Esophagus squamous epithelium (tissue), 5 donors: ENCODE data around the gene RNFT1. TPM values are rescaled to one million over a fixed set of nuclear protein-coding genes. Genes with fewer than 3 reads are reported as not detected.
"Not testable (repeated sequence)": the region's sequence is repeated elsewhere in the genome, so short reads cannot be mapped to it uniquely, and the experiment has no call there.

Source experiments
- DNase-seq: peaks from one replicate; lab custom pipeline; 2025; lab: John Stamatoyannopoulos, UW
- H3K27ac ChIP-seq, 4 donors: fragments of 200-600 bp; sonication (generic); one replicate each; pipeline ENCODE4 v1.5.1; 2016 to 2019; ENCODE audit warnings: mild to moderate bottlenecking in 1 of 4
- H3K27me3 ChIP-seq, 4 donors: fragments of 200-600 bp; sonication (generic); 1 replicate in 3 of 4; 2 replicates in 1 of 4; pipeline versions ENCODE4 v1.5.1 to v1.6.0; 2017 to 2021; ENCODE audit warnings: antibody characterized with exemption in 1 of 4
- H3K36me3 ChIP-seq, 3 donors: fragments of 200-600 bp; sonication (generic); one replicate each; pipeline ENCODE4 v1.5.1; 2016 to 2019
- H3K4me1 ChIP-seq, 3 donors: fragments of 200-600 bp; sonication (generic); one replicate each; pipeline ENCODE4 v1.5.1; 2017 to 2019
- H3K4me3 ChIP-seq, 4 donors: fragments of 200-600 bp; sonication (generic); 1 replicate in 3 of 4; 2 replicates in 1 of 4; pipeline ENCODE4 v1.5.1; 2016 to 2019; ENCODE audit warnings: mild to moderate bottlenecking in 2 of 4, moderate library complexity in 1 of 4
- H3K9me3 ChIP-seq, 3 donors: fragments of 200-600 bp; sonication (generic); one replicate each; pipeline ENCODE4 v1.5.1; 2016 to 2019
- POLR2A ChIP-seq, 4 donors: fragments of 450-650 bp; IDR thresholded peaks; one replicate each; pipeline ENCODE4 v1.6.1; 2017; ENCODE audit warnings: antibody characterized with exemption in 4 of 4, mild to moderate bottlenecking in 4 of 4, moderate library complexity in 3 of 4
- WGBS, 2 donors: methylation state at CpG; one replicate each; pipeline ENCODE4 v1.1.5; 2018; 5-methylcytosine and 5-hydroxymethylcytosine counted together
- intact Hi-C: fragments of 100-400 bp; cut with DNase I; formaldehyde crosslinking; loops from one replicate; pipeline ENCODE4 v1.15.0; 2022
- total RNA-seq, 4 donors: library from RNA; depleted of rRNA; stranded (reverse); fragments of >200 nt; gene quantifications; one replicate each; pipeline ENCODE4 v1.1.0, GENCODE V29; 2016
- TF ChIP-seq, protein P1 (sequence below), 6 experiments: fragments of 450-650 bp in 4 of 6; fragments of 200-600 bp in 2 of 6; sonication (generic) in 2 of 6; IDR thresholded peaks; one replicate each; pipeline ENCODE4 v1.5.1; 2016 to 2019; ENCODE audit warnings: antibody characterized with exemption in 6 of 6, mild to moderate bottlenecking in 4 of 6, moderate library complexity in 4 of 6
- donor health status: DM: yes; HTN: yes; CAD: no.

The RNFT1 gene
- total RNA-seq, 4 donors from 2014 or later = 7.9 to 18.8 (median 15.5) TPM

DNA sequence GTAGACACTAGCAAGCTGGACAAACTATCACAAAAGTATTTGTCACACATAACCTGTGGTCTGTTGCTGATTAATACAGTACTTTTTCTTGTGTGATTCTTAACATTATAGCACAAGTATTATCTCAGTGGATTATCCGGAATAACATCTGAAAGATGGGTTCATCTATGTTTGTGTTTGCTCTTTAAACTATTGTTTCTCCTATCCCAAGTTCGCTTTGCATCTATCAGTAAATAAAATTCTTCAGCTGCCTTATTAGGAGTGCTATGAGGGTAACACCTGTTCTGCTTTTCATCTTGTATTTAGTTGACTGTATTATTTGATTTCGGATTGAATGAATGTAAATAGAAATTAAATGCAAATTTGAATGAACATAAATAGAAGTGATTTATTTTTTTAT is 14.5 kb downstream of the RNFT1 start:
- no peaks in the 10 kb centered on the region for H3K27me3 ChIP-seq
- WGBS, 2 donors = 82 to 89% methylated on average over 3 of the region's 3 CpGs
- no peaks in the 10 kb centered on the region for H3K4me1 ChIP-seq
- TF ChIP-seq, protein P1, sequence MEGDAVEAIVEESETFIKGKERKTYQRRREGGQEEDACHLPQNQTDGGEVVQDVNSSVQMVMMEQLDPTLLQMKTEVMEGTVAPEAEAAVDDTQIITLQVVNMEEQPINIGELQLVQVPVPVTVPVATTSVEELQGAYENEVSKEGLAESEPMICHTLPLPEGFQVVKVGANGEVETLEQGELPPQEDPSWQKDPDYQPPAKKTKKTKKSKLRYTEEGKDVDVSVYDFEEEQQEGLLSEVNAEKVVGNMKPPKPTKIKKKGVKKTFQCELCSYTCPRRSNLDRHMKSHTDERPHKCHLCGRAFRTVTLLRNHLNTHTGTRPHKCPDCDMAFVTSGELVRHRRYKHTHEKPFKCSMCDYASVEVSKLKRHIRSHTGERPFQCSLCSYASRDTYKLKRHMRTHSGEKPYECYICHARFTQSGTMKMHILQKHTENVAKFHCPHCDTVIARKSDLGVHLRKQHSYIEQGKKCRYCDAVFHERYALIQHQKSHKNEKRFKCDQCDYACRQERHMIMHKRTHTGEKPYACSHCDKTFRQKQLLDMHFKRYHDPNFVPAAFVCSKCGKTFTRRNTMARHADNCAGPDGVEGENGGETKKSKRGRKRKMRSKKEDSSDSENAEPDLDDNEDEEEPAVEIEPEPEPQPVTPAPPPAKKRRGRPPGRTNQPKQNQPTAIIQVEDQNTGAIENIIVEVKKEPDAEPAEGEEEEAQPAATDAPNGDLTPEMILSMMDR (IDR thresholded peaks at IDR 0.05) = no peak
- TF ChIP-seq POLR2A (IDR thresholded peaks at IDR 0.05) = no peak
- H3K9me3 ChIP-seq = no peaks in the 10 kb centered on the region
- DNase-seq = no peak
- no peak overlapping the region for H3K4me3 ChIP-seq
- peaks cover 6 to 83% (median 12%) of the 10 kb centered on the region in 3 donors for H3K36me3 ChIP-seq
- no peak overlapping the region for H3K27ac ChIP-seq
- intact Hi-C loops = no loop called here

DNA sequence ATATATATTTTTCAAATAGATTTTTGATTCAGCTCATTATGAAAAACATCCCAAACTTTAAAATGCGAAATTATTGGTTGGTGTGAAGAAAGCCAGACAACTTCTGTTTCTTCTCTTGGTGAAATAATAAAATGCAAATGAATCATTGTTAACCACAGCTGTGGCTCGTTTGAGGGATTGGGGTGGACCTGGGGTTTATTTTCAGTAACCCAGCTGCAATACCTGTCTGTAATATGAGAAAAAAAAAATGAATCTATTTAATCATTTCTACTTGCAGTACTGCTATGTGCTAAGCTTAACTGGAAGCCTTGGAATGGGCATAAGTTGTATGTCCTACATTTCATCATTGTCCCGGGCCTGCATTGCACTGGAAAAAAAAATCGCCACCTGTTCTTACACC is 17.2 kb downstream of the RNFT1 start:
- peaks cover 6 to 86% (median 16%) of the 10 kb centered on the region in 3 donors for H3K36me3 ChIP-seq
- DNase-seq, H3K9me3 ChIP-seq, H3K27ac ChIP-seq, H3K27me3 ChIP-seq, H3K4me3 ChIP-seq, intact Hi-C loops, H3K4me1 ChIP-seq: not testable (repeated sequence)
- WGBS, 2 donors = 73% methylated on average over 4 of the region's 4 CpGs

DNA sequence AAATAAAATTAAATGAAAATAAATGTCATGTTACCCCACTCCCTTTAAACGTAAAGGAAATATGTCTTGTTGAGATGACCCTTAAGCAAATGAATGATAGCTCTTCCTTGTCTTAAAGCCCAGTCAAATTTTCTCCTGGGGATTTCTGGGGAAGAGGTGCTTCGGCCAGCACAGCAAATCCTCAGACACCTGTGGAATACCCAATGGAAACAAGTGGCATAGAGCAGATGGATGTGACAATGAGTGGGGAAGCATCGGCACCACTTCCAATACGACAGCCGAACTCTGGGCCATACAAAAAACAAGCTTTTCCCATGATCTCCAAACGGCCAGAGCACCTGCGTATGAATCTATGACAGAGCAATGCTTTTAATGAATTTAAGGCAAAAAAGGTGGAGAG is 18.1 kb downstream of the RNFT1 start:
- DNase-seq, H3K27ac ChIP-seq, H3K27me3 ChIP-seq, H3K4me3 ChIP-seq, H3K4me1 ChIP-seq, H3K9me3 ChIP-seq, intact Hi-C loops: not testable (repeated sequence)
- WGBS, 2 donors = 76 to 89% methylated on average over 5 to 7 of the region's 7 CpGs
- H3K36me3 ChIP-seq = peaks cover 6 to 86% (median 24%) of the 10 kb centered on the region in 3 donors

DNA sequence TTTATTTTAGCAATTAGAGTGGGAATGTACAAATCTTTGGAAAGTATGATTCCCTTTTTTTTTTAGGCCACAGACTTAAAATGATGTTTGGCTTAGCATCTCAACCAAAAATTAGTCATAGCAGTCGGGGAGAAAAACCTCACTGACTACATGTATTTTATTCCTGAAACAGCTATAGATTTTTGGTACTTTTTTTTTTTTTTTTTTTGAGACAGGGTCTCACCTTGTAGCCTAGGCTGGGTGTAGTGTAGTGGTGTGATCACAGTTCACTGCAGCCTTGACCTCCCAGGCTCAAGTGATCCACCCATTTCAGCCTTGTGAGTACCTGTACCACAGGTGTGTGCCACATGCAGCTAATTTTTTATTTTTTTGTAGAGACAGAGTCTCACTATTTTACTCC is 23.4 kb downstream of the RNFT1 start:
- peak overlapping the region in 1 of 4 donors; percentile 29 for H3K27ac ChIP-seq
- no peaks in the 10 kb centered on the region for H3K4me1 ChIP-seq
- H3K4me3 ChIP-seq = no peak overlapping the region
- peaks cover 14 to 97% (median 36%) of the 10 kb centered on the region in 3 donors for H3K36me3 ChIP-seq
- intact Hi-C loops = no loop called here
- no peaks in the 10 kb centered on the region for H3K27me3 ChIP-seq
- WGBS, 2 donors = 65 to 82% methylated on average over 1 of the region's 1 CpG
- no peak for DNase-seq
- no peak for TF ChIP-seq POLR2A (IDR thresholded peaks at IDR 0.05)
- TF ChIP-seq, protein P1 (IDR thresholded peaks at IDR 0.05) = no peak
- H3K9me3 ChIP-seq = no peaks in the 10 kb centered on the region

DNA sequence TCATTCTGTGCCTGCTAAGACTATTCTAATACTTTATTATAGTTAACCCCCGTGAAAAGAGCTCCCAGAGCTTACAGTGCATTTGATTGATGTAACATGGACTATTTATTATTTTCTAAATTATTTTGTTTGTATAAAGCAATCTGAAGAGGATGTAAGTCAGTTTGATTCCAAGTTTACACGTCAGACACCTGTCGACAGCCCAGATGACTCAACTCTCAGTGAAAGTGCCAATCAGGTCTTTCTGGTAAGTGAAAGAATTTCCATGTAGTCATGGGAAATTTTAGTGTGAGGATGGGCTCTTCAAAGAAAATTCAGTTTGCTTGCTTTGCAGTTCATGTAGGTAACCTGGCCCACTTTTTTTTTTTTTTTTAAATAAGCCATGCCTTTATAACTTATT is 23.8 kb downstream of the RNFT1 start:
- DNase-seq, H3K27me3 ChIP-seq, intact Hi-C loops, H3K4me1 ChIP-seq, H3K4me3 ChIP-seq, H3K9me3 ChIP-seq: not testable (repeated sequence)
- 30 to 52% methylated on average over 3 of the region's 3 CpGs for WGBS, 2 donors
- H3K27ac ChIP-seq = peak overlapping the region in 2 of 4 donors; percentile 25 to 29
- peaks cover 15 to 97% (median 36%) of the 10 kb centered on the region in 3 donors for H3K36me3 ChIP-seq

DNA sequence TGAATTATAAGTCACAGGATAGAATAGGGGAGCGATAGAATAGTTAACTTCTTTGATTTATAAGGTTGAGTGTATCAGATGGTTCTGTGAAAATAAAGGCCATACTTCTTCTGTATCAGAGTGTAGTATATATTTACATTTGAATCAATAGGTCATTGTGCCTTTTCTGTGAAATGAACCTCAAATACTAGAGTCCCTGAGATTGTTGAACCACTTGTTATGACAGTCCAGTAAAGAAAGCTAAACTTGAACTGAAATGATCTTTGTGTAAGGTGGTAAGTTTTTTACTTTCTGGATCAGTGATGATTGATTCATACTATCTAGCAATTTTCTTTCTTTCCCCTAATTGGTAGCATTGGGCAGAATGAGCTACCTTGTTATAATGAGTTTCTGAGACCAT is 31.2 kb downstream of the RNFT1 start:
- H3K9me3 ChIP-seq, H3K4me1 ChIP-seq, H3K27me3 ChIP-seq, intact Hi-C loops, DNase-seq, H3K4me3 ChIP-seq, H3K27ac ChIP-seq: not testable (repeated sequence)
- H3K36me3 ChIP-seq = peaks cover 21 to 100% (median 41%) of the 10 kb centered on the region in 3 donors
- 90 to 100% methylated on average over 1 of the region's 1 CpG for WGBS, 2 donors

DNA sequence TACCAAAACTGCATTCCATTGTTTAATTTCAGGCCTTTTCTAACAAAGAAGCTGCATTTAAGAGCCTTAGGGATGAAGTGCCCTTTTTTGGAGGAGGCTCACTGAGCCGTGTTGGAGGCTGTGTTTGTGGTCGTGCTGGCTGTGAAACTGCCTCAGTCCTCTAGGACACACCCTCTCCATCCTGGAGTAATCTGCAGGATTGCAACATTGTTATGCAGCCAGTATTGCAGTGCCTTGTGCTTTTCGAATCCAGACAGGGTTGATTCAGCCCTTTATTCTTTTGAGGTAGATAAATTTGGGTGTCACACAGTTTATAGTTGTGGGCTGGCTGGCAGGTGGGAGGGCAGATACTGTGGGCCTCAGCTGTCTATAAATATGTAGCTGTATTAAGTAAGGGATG is 33.8 kb downstream of the RNFT1 start:
- H3K27ac ChIP-seq, H3K9me3 ChIP-seq, H3K4me1 ChIP-seq, DNase-seq, intact Hi-C loops, H3K4me3 ChIP-seq, H3K27me3 ChIP-seq: not testable (repeated sequence)
- 31 to 32% methylated on average over 2 to 3 of the region's 3 CpGs for WGBS, 2 donors
- peaks cover 9 to 100% (median 45%) of the 10 kb centered on the region in 3 donors for H3K36me3 ChIP-seq

DNA sequence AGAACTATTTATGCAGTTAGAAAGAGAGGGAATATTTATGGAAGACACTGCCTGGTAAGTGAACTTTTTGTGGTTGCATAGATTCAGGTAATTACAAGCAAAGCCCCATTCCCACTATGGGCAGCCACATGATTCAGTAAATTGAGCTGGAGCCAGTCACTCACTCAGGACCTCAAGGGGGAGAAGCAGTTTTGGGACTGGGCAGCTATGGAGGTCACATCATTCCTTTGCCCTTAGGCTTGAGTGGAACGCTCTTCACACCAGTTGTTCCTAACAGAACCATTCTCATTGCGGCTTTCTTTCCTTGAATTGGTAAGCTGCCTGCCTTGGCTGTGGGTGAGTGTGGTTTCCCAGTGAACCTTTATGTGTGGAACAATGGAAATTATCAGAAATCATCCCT is 34.4 kb downstream of the RNFT1 start:
- H3K4me1 ChIP-seq, H3K27me3 ChIP-seq, H3K27ac ChIP-seq, DNase-seq, H3K4me3 ChIP-seq, intact Hi-C loops, H3K9me3 ChIP-seq: not testable (repeated sequence)
- H3K36me3 ChIP-seq = peaks cover 5 to 100% (median 41%) of the 10 kb centered on the region in 3 donors
- 96 to 100% methylated on average over 2 of the region's 2 CpGs for WGBS, 2 donors

DNA sequence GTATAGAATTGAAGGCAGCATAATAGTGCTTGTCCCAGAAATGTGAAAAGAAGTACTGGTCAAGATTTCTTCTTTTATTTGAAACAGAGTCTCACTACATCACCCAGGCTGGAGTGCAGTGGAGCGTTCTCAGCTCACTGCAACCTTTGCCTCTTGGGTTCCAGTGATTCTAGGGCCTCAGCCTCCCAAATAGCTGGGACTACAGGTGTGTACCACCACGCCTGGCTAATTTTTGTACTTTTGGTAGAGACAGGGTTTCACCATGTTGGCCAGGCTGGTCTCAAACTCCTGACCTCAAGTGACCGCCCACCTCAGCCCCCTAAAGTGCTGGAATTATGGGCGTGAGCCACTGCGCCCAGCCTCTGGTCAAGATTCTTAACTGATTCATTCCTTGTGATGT is 43.9 kb downstream of the RNFT1 start:
- WGBS, 2 donors = 92 to 98% methylated on average over 3 to 5 of the region's 5 CpGs
- intact Hi-C loops, H3K9me3 ChIP-seq, H3K27me3 ChIP-seq, H3K27ac ChIP-seq, DNase-seq, H3K4me1 ChIP-seq, H3K4me3 ChIP-seq: not testable (repeated sequence)
- peaks cover 4 to 97% (median 29%) of the 10 kb centered on the region in 3 donors for H3K36me3 ChIP-seq
